Retinal pigment epithelial cell (primary cell): ENCODE results near the gene TEX19.

Experiments used
- DNase-seq: peaks from one replicate; pipeline ENCODE4 v3.0.0-alpha.2; 2010; ENCODE audit warnings: low read depth
- H3K4me3 ChIP-seq: 2 replicates; pipeline ENCODE4 v1.5.1; 2011; ENCODE audit warnings: mild to moderate bottlenecking, low read length, control low read depth, moderate library complexity
- CTCF ChIP-seq: conservative IDR thresholded peaks from 2 replicates; pipeline ENCODE4 v1.5.1; 2011; ENCODE audit warnings: low read depth, low read length, control low read depth, inconsistent platforms

Gene TEX19

GRCh38 chr17:82324566-82325285, 34.3 kb upstream of the TEX19 start:
- TF ChIP-seq CTCF: no peak
- no peak for DNase-seq
- H3K4me3 ChIP-seq: no peak overlapping the region

DNA sequence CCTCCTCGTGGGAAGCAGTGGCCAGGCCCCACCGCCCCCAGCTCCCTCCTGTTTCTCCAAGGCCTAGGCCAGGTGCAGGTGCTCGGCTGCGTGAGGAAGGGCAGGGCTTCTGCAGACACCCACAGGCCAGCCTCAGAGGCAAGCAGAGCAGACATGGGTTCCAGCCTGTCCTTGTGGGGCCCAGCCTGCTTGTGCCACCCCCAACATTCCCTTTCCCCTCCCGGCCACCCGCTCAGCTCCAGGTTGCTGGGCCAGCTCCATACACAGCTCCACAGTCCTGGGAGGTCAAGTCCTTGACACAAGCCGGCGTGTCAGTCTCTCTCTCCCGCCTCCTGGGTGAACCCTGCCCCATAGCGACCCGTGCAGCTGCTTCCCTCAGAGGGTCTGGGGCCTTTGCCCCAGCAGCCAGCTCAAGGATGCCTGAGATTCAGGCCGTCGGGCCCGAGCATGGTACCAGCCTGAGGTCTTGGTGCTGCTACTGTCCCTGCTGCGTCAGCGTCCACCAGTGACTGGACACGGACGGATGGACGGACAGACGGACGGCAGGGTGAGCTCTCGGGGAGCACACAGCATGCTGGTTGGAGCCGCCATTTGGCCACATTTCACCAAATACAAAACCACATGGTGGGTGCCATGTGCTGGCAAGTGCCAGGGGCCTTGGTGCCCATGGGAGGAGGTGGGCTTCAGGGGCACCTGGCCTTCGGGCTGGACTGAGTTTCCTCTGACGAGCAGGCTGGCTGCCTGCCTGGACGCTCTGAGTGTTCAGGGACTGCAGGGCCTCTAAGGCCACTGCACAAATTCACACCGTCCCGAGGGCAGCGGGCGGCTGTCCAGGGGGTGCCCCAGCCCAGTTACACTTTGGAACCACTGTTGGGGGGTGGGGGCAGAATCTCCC, 33.5 kb upstream of the TEX19 start:
- DNase-seq: no peak
- no peak overlapping the region for H3K4me3 ChIP-seq
- TF ChIP-seq CTCF: no peak

DNA sequence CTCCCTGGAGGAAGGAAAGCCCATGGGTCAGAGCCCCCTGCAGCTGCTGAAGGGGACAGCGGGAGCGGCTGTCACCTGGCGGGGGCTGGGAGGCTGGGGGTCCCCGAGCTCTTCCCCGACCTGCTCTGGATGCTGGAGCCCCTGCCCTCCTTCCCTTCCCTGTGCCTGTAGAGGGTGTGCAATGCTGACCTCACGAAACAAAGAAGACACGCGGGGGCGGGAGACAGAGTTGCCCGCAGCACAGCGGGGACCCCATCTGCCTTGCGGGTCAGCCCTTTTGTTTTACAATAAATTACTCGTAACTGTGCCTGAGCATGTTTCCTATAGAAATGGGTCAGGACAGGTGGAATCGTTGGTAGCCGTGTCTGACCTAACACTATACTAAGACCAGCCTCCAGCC, 31.8 kb upstream of the TEX19 start:
- no peak for TF ChIP-seq CTCF

GRCh38 chr17:82327757-82328140, 31.3 kb upstream of the TEX19 start:
- DNase-seq: no peak
- no peak overlapping the region for H3K4me3 ChIP-seq
- no peak for TF ChIP-seq CTCF

More for the DNA sequence above, 31.8 kb upstream of the TEX19 start:
- no peak overlapping the region for H3K4me3 ChIP-seq
- DNase-seq: no peak

DNA sequence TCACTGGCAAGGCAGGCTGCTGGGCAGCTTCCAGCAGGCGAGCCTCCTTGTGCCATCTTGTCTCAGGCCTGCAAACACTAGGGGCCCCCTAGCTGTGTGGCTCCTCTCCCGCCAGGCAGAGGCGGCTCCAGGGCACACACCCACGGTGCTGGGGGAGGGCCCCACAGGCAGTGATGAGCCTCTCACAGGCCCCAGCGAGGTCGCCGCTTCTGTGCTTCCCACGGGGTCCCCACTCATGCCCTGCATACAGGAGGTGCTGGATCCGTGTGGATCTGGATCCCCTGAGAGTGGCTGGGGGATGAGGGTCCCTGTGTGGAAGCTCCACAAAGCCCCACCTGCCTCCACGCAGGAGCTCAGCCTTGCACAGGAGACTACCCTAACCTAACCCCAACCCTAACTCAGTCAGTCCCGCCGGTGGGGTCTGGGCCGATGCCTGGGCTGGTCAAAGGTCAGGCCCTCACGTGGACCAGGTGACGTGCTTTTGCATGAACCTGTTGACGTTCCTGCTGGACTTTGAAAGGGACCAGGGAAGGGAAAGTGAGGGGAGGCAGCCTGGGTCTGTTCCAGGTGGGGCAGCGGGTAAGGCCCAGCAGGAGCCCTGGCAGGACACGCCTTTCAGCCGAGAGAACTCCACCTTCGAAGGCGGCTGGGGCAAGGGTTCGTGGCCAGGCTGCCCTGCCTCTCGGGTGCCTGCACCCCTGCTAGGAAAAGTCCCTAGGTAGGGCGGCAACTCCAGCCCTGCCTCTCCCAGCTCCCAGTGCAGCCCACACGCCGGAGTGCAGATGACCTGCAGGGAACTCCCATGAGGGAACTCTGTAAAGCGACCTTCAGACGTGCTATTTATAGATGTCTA, 30.7 kb upstream of the TEX19 start:
- DNase-seq: no peak
- TF ChIP-seq CTCF: no peak
- no peak overlapping the region for H3K4me3 ChIP-seq

DNA sequence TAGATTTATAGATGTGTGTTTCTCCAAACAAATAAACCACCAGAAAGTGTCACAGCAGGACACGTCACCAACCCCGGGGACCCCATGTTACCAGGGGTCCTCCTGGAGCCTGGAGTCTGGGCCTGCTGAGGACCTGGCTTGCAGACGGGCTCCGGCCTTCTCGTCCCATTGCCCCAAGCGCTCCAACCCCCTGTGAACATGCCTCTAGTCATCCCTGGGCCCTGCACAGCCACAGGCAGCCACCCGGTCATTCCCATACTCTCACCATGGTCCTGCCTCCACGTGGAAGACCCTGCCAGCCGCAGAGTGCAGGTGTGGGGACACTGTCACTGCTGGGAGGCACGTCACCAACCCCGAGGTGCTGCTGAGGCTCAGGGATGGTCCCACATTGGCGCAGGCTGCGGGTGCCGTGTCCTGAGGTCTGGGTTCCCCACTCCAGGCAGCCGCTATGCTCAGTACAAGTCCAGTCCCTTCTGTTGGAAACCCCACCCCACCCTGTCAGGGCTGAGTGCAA, 30.0 kb upstream of the TEX19 start:
- H3K4me3 ChIP-seq: no peak overlapping the region
- no peak for DNase-seq
- TF ChIP-seq CTCF: no peak
